CD14-positive monocyte (primary cell): Measurements from ENCODE around the gene SPATA16. TPM values are rescaled to one million over a fixed set of nuclear protein-coding genes. Genes with fewer than 3 reads are reported as not detected.

Source experiments
- DNase-seq, 3 donors: peaks; one replicate each; pipeline ENCODE4 v3.0.0-alpha.2; 2011 to 2022
- H2AFZ ChIP-seq: 2 replicates; pipeline ENCODE4 v1.6.0; 2012; ENCODE audit warnings: mild to moderate bottlenecking, low read depth, low read length, inconsistent platforms; ENCODE audit not compliant: insufficient read depth, poor library complexity, severe bottlenecking
- H3K27ac ChIP-seq, 2 donors: 1 replicate in 1 of 2; 2 replicates in 1 of 2; pipeline ENCODE4 v1.5.1; 2012 to 2013; ENCODE audit warnings: low read length in 2 of 2, control low read depth in 1 of 2, inconsistent platforms in 1 of 2, low read depth in 1 of 2, mild to moderate bottlenecking in 1 of 2
- H3K27me3 ChIP-seq, 2 donors: one replicate each; pipeline versions ENCODE4 v1.6.0 to v1.6.1; 2011 to 2013; ENCODE audit warnings: low read length in 2 of 2; ENCODE audit not compliant: control insufficient read depth in 2 of 2, insufficient read depth in 2 of 2
- H3K36me3 ChIP-seq, 2 donors: replicated peaks in 1 of 2; 1 replicate in 1 of 2; 2 replicates in 1 of 2; pipeline versions ENCODE4 v1.5.1 to v1.6.1; 2012 to 2013; ENCODE audit warnings: low read length in 2 of 2, control low read depth in 1 of 2, inconsistent platforms in 1 of 2, mild to moderate bottlenecking in 1 of 2; ENCODE audit not compliant: insufficient read depth in 2 of 2, control insufficient read depth in 1 of 2
- H3K4me1 ChIP-seq, 2 donors: 1 replicate in 1 of 2; 2 replicates in 1 of 2; pipeline versions ENCODE4 v1.5.1 to v1.6.1; 2012 to 2013; ENCODE audit warnings: low read length in 2 of 2, control low read depth in 1 of 2, inconsistent platforms in 1 of 2, mild to moderate bottlenecking in 1 of 2, moderate library complexity in 1 of 2; ENCODE audit not compliant: insufficient read depth in 2 of 2, control insufficient read depth in 1 of 2
- H3K4me2 ChIP-seq: replicated peaks from 2 replicates; pipeline ENCODE3; 2012; ENCODE audit warnings: low read length, moderate library complexity, mild to moderate bottlenecking; ENCODE audit not compliant: poor library complexity, severe bottlenecking; ENCODE audit errors: extremely low read depth
- H3K4me3 ChIP-seq, 3 experiments: fragments of 200-600 bp in 1 of 3; sonication (generic) in 1 of 3; replicated peaks in 1 of 3; 1 replicate in 2 of 3; 2 replicates in 1 of 3; pipeline ENCODE4 v1.5.1; 2011 to 2013; ENCODE audit warnings: low read length in 3 of 3, mild to moderate bottlenecking in 3 of 3, control low read depth in 2 of 3, low read depth in 2 of 3, inconsistent platforms in 1 of 3, moderate library complexity in 1 of 3
- H3K79me2 ChIP-seq: 2 replicates; pipeline ENCODE4 v1.6.0; 2012; ENCODE audit warnings: mild to moderate bottlenecking, control low read depth, inconsistent platforms, low read length, moderate library complexity; ENCODE audit not compliant: insufficient read depth
- H3K9ac ChIP-seq: 2 replicates; pipeline ENCODE4 v1.6.0; 2017; ENCODE audit warnings: low read length, mild to moderate bottlenecking; ENCODE audit not compliant: insufficient read depth, poor library complexity, severe bottlenecking
- H3K9me3 ChIP-seq, 2 donors: replicated peaks in 1 of 2; 1 replicate in 1 of 2; 2 replicates in 1 of 2; pipeline versions ENCODE4 v1.5.1 to v1.6.1; 2012 to 2013; ENCODE audit warnings: low read length in 2 of 2, control low read depth in 1 of 2; ENCODE audit not compliant: control insufficient read depth in 1 of 2, insufficient read depth in 1 of 2
- H4K20me1 ChIP-seq: 2 replicates; pipeline ENCODE4 v1.6.0; 2012; ENCODE audit warnings: mild to moderate bottlenecking, low read length, control low read depth, moderate library complexity; ENCODE audit not compliant: insufficient read depth
- H3K27ac Mint-ChIP-seq, 7 donors: one replicate each; pipeline ENCODE4 v1.8.0; 2020; ENCODE audit warnings: mild to moderate bottlenecking in 7 of 7, mixed read lengths in 7 of 7, moderate library complexity in 6 of 7, inconsistent platforms in 2 of 7
- H3K27me3 Mint-ChIP-seq, 3 donors: one replicate each; pipeline ENCODE4 v1.8.0; 2021 to 2022; ENCODE audit warnings: low read depth in 3 of 3, mild to moderate bottlenecking in 3 of 3, mixed read lengths in 3 of 3, moderate library complexity in 3 of 3, inconsistent platforms in 1 of 3
- H3K36me3 Mint-ChIP-seq, 2 donors: one replicate each; pipeline ENCODE4 v1.8.0; 2020; ENCODE audit warnings: mixed read lengths in 2 of 2, inconsistent platforms in 1 of 2, mild to moderate bottlenecking in 1 of 2
- H3K4me1 Mint-ChIP-seq: one replicate; pipeline ENCODE4 v1.8.0; 2020; ENCODE audit warnings: mild to moderate bottlenecking, mixed read lengths
- H3K4me3 Mint-ChIP-seq, 2 donors: one replicate each; pipeline ENCODE4 v1.8.0; 2020; ENCODE audit warnings: mild to moderate bottlenecking in 2 of 2, mixed read lengths in 2 of 2, moderate library complexity in 1 of 2
- H3K9me3 Mint-ChIP-seq, 7 donors: one replicate each; pipeline ENCODE4 v1.8.0; 2020 to 2022; ENCODE audit warnings: mixed read lengths in 7 of 7, mild to moderate bottlenecking in 6 of 7, moderate library complexity in 6 of 7, inconsistent platforms in 2 of 7
- CTCF ChIP-seq: fragments of 200-600 bp; IDR thresholded peaks from one replicate; pipeline ENCODE4 v1.8.0; 2022; ENCODE audit warnings: antibody characterized with exemption, mild to moderate bottlenecking
- WGBS: methylation state at CpG from one replicate; pipeline ENCODE4 v1.1.5; 2013; ENCODE audit warnings: missing lambda C conversion rate; ENCODE audit not compliant: insufficient coverage; 5-methylcytosine and 5-hydroxymethylcytosine counted together
- intact Hi-C, 2 donors: fragments of 100-400 bp; cut with micrococcal nuclease; formaldehyde crosslinking; loops; one replicate each; pipeline versions ENCODE4 v1.15.0 to v1.15.1; 2023
- polyA plus RNA-seq, 3 donors: library from polyadenylated mRNA; depleted of rRNA in 1 of 3; unstranded in 2 of 3; stranded (reverse) in 1 of 3; fragments of 300-500 nt in 2 of 3; fragments of >200 nt in 1 of 3; fragmentation: Illumina TruSeq in 2 of 3; gene quantifications; 1 replicate in 2 of 3; 2 replicates in 1 of 3; pipeline ENCODE4 v1.2.3, GENCODE V29; 2012 to 2021

SPATA16 gene
- polyA plus RNA-seq, 3 donors, result not detected

- H4K20me1 ChIP-seq, result no peaks in the 10 kb centered on the region
- Mint-ChIP-seq H3K27ac (no peak overlapping the region), H3K4me3 (no peak overlapping the region), H3K9me3 (peaks cover 0 to 6% (median 3%) of the 10 kb centered on the region in 7 donors), H3K4me1 (no peaks in the 10 kb centered on the region), H3K36me3 (no peaks in the 10 kb centered on the region), H3K27me3 (peaks cover 0 to 2% (median 1%) of the 10 kb centered on the region in 3 donors)
- no peak overlapping the region for H3K9ac ChIP-seq
- no peaks in the 10 kb centered on the region for H3K27me3 ChIP-seq
- peaks cover 0 to 7% of the 10 kb centered on the region in 2 donors for H3K9me3 ChIP-seq
- peaks cover 1 to 3% of the 10 kb centered on the region in 2 donors for H3K4me1 ChIP-seq
- no peak overlapping the region for H2AFZ ChIP-seq
- no CpG with 5 or more reads among the region's 2 CpGs for WGBS
- DNase-seq, result no peak
- no peak for TF ChIP-seq CTCF
- no peak overlapping the region for H3K27ac ChIP-seq
- intact Hi-C loops, result no loop called here
- H3K79me2 ChIP-seq, result no peaks in the 10 kb centered on the region
- no peaks in the 10 kb centered on the region for H3K36me3 ChIP-seq
- H3K4me3 ChIP-seq, result no peak overlapping the region
- H3K4me2 ChIP-seq, result no peak overlapping the region
Measured at GRCh38 chr3:172859041-172859440, 282.0 kb downstream of the SPATA16 start.

- H3K9ac ChIP-seq, result no peak overlapping the region
- no peak overlapping the region for H3K27ac Mint-ChIP-seq
- intact Hi-C loops, result no loop called here
- H3K79me2 ChIP-seq, result no peaks in the 10 kb centered on the region
- peaks cover 16 to 19% of the 10 kb centered on the region in 2 donors for H3K4me1 ChIP-seq
- H3K9me3 ChIP-seq, result peaks cover 0 to under 1% of the 10 kb centered on the region in 2 donors
- WGBS, result 20% methylated on average over 2 of the region's 4 CpGs
- no peak for DNase-seq
- TF ChIP-seq CTCF, result no peak
- H3K4me3 Mint-ChIP-seq, result no peak overlapping the region
- H3K9me3 Mint-ChIP-seq, result peaks cover 0 to 6% (median 2%) of the 10 kb centered on the region in 7 donors
- no peak overlapping the region for H3K27ac ChIP-seq
- H4K20me1 ChIP-seq, result no peaks in the 10 kb centered on the region
- H3K4me1 Mint-ChIP-seq, result no peaks in the 10 kb centered on the region
- no peaks in the 10 kb centered on the region for H3K27me3 ChIP-seq
- no peaks in the 10 kb centered on the region for H3K36me3 ChIP-seq
- H3K4me3 ChIP-seq, result no peak overlapping the region
- peaks cover 0 to 2% (median 1%) of the 10 kb centered on the region in 3 donors for H3K27me3 Mint-ChIP-seq
- H3K36me3 Mint-ChIP-seq, result no peaks in the 10 kb centered on the region
- H2AFZ ChIP-seq, result no peak overlapping the region
- H3K4me2 ChIP-seq, result no peak overlapping the region
Measured at GRCh38 chr3:172856795-172857742, 284.0 kb downstream of the SPATA16 start.
